K562 (cell line): ENCODE results near the gene TOGARAM2.

Experiments
- BCL6 ChIP-seq: fragments of 250-450 bp; sonication (Bioruptor Pico); IDR thresholded peaks from 2 replicates; pipeline ENCODE4 v1.4.0; 2020
- CTCF ChIP-seq, 3 experiments: IDR thresholded peaks in 2 of 3; conservative IDR thresholded peaks in 1 of 3; 2 replicates each; pipeline ENCODE4 v1.5.1; 2011 to 2012; ENCODE audit warnings: low read length in 3 of 3, mild to moderate bottlenecking in 3 of 3, control low read depth in 2 of 3, improper control_type of control experiment in 1 of 3, inconsistent platforms in 1 of 3, low read depth in 1 of 3, mixed read lengths in 1 of 3, moderate library complexity in 1 of 3; ENCODE audit not compliant: insufficient read depth in 2 of 3
- DPF2 ChIP-seq: fragments of 450-650 bp; IDR thresholded peaks from 2 replicates; pipeline ENCODE4 v1.6.1; 2016
- FOXJ3 ChIP-seq: sonication (generic); formaldehyde crosslinking; IDR thresholded peaks from 2 replicates; pipeline ENCODE4 v1.4.0; 2020; ENCODE audit warnings: mild to moderate bottlenecking, missing genetic modification reagents
- FOXO4 ChIP-seq: fragments of 450-650 bp; formaldehyde crosslinking; IDR thresholded peaks from 2 replicates; pipeline ENCODE4 v1.4.0; 2020; ENCODE audit warnings: mild to moderate bottlenecking, moderate library complexity
- MTA1 ChIP-seq: fragments of 450-650 bp; IDR thresholded peaks from 2 replicates; pipeline ENCODE4 v1.6.1; 2017; ENCODE audit warnings: borderline replicate concordance
- NR2C1 ChIP-seq, 2 experiments: fragments of 450-650 bp; IDR thresholded peaks; 2 replicates each; pipeline ENCODE4 v1.6.1; 2017; ENCODE audit warnings: mild to moderate bottlenecking in 2 of 2, antibody characterized with exemption in 1 of 2, inconsistent platforms in 1 of 2, missing compliant biosample characterization in 1 of 2, missing genetic modification characterization in 1 of 2
- RBM22 ChIP-seq: fragments of 200-400 bp; formaldehyde crosslinking; IDR thresholded peaks from 2 replicates; pipeline ENCODE4 v1.6.1; 2018; ENCODE audit warnings: low read length, low read depth; ENCODE audit not compliant: poor library complexity, severe bottlenecking
- REST ChIP-seq, 2 experiments: fragments of 450-650 bp; formaldehyde crosslinking in 1 of 2; IDR thresholded peaks; 2 replicates each; pipeline versions ENCODE4 v1.4.0 to v1.6.1; 2014 to 2020; ENCODE audit warnings: mild to moderate bottlenecking in 2 of 2, borderline replicate concordance in 1 of 2, low read depth in 1 of 2
- U2AF2 ChIP-seq: fragments of 200-400 bp; formaldehyde crosslinking; optimal IDR thresholded peaks from 2 replicates; pipeline ENCODE3; 2017; ENCODE audit warnings: low read depth, mild to moderate bottlenecking, low read length

DNA sequence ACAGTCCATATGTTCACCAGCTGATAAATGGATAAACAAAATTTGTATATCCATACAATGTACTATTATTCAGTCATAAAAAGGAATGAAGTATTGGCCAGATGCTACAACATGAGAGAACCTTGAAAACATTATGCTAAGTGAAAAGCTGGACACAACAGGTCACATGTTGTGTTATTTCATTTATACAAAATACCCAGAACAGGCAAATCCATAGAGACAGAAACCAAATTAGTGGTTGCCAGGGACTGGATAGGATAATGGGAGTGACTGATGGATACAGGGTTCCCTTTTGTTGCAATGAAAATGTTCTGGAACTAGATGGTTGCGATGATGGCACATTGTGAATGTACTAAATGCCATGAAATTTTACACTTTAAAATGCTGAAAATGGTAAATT is 103.5 kb downstream of the TOGARAM2 start:
- TF ChIP-seq BCL6 (CRISPR knock-in tag) (no peak), MTA1 (no peak), RBM22 (no peak), U2AF2 (no peak), NR2C1 (IDR thresholded peaks at IDR 0.05) (no peak), NR2C1 (tag; IDR thresholded peaks at IDR 0.05) (no peak), FOXO4 (no peak), DPF2 (no peak), CTCF (IDR thresholded peaks at IDR 0.05 in 2 of 3, conservative IDR thresholded peaks at IDR 0.05 in 1 of 3; ENCODE audit: insufficient read depth in 2 of 3, low read depth in 1 of 3, low read length in 3 of 3) (no peak), FOXJ3 (CRISPR knock-in tag) (no peak), REST (IDR thresholded peaks at IDR 0.05; ENCODE audit: borderline replicate concordance) (no peak), REST (CRISPR knock-in tag; IDR thresholded peaks at IDR 0.05; ENCODE audit: low read depth) (no peak)
